ENCODE measurements around the gene APH1B.
A peak's percentile ranks its signal among the peaks of the same experiment; 100 is the strongest.

Gene APH1B

DNA sequence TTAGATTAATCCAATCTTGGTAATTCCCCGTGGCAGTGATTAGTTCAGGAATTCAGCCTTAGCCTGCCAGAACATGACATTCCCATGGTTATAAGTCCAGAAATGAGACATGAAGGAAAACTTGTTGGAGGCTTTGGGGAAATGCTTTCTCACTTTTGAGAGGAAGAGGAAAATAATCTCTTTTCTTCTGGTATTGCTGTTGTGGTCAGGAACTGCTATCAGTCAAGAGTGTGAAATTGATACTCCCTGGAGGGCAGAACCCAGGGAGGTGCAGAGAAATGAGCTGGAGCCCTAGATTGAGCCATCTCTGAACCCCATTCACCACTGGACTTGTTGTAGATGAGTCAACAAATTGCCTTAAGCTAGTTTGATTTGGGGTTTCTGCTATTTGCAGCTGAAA lies 38.6 kb upstream of the APH1B start:
- H3K27me3 ChIP-seq (ENCODE audit: control insufficient read depth, insufficient read depth, low read length) = no peaks in the 10 kb centered on the region
- peak overlapping the region; percentile 15 for H3K4me2 ChIP-seq (ENCODE audit: low read length)
- no peak overlapping the region for H3K4me3 ChIP-seq (ENCODE audit: low read length)
- peak overlapping the region; percentile 31 for H3K9ac ChIP-seq (ENCODE audit: low read depth, low read length)
- H3K4me1 ChIP-seq (ENCODE audit: control insufficient read depth, insufficient read depth, low read length) = peaks cover 47% of the 10 kb centered on the region
- no peaks in the 10 kb centered on the region for H3K36me3 ChIP-seq (ENCODE audit: insufficient read depth, low read length)
- no peaks in the 10 kb centered on the region for H3K9me3 ChIP-seq (replicated peaks; ENCODE audit: low read length)

DNA sequence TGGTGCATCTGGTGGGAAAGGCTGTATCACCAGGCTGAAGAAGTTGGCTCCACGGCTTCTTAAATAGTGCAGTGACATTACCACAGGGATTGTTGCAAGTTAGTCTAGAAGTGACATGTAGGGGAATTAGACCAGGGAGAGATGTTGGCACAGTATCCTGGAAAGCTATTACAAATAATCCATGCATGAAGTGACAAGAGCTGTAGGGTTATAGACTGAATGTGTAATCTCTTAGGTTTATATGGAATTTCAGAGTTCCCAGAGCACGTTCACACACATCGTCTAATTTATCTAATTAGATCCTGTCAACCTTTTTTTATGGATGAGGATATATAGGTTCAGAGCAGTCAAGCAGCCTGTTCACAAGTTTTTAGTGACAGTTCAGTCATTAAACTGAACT lies 37.3 kb upstream of the APH1B start:
- Histone ChIP-seq H3K4me2 (ENCODE audit: low read length) (no peak overlapping the region), H3K9me3 (replicated peaks; ENCODE audit: low read length) (no peaks in the 10 kb centered on the region), H3K9ac (ENCODE audit: low read depth, low read length) (no peak overlapping the region), H3K4me1 (ENCODE audit: control insufficient read depth, insufficient read depth, low read length) (peaks cover 46% of the 10 kb centered on the region), H3K27me3 (ENCODE audit: control insufficient read depth, insufficient read depth, low read length) (no peaks in the 10 kb centered on the region), H3K36me3 (ENCODE audit: insufficient read depth, low read length) (no peaks in the 10 kb centered on the region), H3K4me3 (ENCODE audit: low read length) (no peak overlapping the region)

DNA sequence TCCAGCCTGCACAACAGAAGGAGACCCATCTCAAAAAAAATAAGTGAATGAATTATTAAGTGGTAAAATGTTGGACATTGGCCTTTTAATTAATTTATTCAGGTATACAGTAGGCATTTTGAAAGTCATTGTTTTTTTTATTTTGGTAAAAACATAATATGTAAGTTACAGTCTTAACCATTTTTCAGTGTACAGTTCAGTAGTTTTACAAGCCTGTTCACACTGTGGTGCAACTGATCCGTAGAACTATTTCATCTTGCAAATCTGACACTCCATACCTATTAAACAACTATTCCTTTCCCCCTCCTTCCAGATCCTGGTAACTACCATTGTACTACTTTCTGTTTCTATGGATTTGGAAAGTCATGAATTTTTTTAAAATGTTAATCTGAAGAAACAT lies 36.1 kb upstream of the APH1B start:
- Histone ChIP-seq H3K4me1 (ENCODE audit: control insufficient read depth, insufficient read depth, low read length) (peaks cover 42% of the 10 kb centered on the region), H3K4me3 (ENCODE audit: low read length) (no peak overlapping the region), H3K4me2 (ENCODE audit: low read length) (no peak overlapping the region), H3K9ac (ENCODE audit: low read depth, low read length) (no peak overlapping the region), H3K27me3 (ENCODE audit: control insufficient read depth, insufficient read depth, low read length) (no peaks in the 10 kb centered on the region), H3K9me3 (replicated peaks; ENCODE audit: low read length) (no peaks in the 10 kb centered on the region), H3K36me3 (ENCODE audit: insufficient read depth, low read length) (peaks cover 3% of the 10 kb centered on the region)

- Histone ChIP-seq H3K9ac (ENCODE audit: low read depth, low read length) (no peak overlapping the region), H3K9me3 (replicated peaks; ENCODE audit: low read length) (no peaks in the 10 kb centered on the region), H3K4me2 (ENCODE audit: low read length) (no peak overlapping the region), H3K4me1 (ENCODE audit: control insufficient read depth, insufficient read depth, low read length) (peaks cover 48% of the 10 kb centered on the region), H3K4me3 (ENCODE audit: low read length) (no peak overlapping the region), H3K27me3 (ENCODE audit: control insufficient read depth, insufficient read depth, low read length) (no peaks in the 10 kb centered on the region), H3K36me3 (ENCODE audit: insufficient read depth, low read length) (peaks cover 7% of the 10 kb centered on the region)
Observed at GRCh38 chr15:63243101-63243500, 34.3 kb upstream of the APH1B start.

DNA sequence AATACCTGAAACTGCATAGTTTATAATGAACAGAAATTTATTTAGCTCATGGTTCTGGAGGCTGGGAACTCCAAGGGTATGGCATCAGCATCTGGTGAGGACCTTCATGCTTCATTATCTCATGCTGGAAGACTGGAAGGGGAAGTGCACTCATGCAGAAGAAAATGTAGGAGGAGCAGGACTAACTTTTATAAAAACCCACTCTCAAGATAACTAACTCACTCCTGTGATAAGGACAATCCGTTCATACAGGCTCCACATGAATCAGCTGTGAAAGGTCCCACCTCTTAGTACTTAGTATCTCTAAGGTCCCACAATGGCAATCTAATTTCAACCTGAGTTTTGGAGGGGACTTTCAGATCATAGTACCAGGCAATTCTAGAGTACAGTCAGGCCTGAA lies 33.6 kb upstream of the APH1B start:
- Histone ChIP-seq H3K4me2 (ENCODE audit: low read length) (no peak overlapping the region), H3K9me3 (replicated peaks; ENCODE audit: low read length) (no peaks in the 10 kb centered on the region), H3K9ac (ENCODE audit: low read depth, low read length) (no peak overlapping the region), H3K27me3 (ENCODE audit: control insufficient read depth, insufficient read depth, low read length) (no peaks in the 10 kb centered on the region), H3K4me3 (ENCODE audit: low read length) (no peak overlapping the region), H3K36me3 (ENCODE audit: insufficient read depth, low read length) (peaks cover 7% of the 10 kb centered on the region), H3K4me1 (ENCODE audit: control insufficient read depth, insufficient read depth, low read length) (peaks cover 41% of the 10 kb centered on the region)

- Histone ChIP-seq H3K36me3 (ENCODE audit: insufficient read depth, low read length) (peaks cover 7% of the 10 kb centered on the region), H3K4me2 (ENCODE audit: low read length) (peak overlapping the region; percentile 47), H3K9ac (ENCODE audit: low read depth, low read length) (peak overlapping the region; percentile 60), H3K4me3 (ENCODE audit: low read length) (no peak overlapping the region), H3K9me3 (replicated peaks; ENCODE audit: low read length) (no peaks in the 10 kb centered on the region), H3K4me1 (ENCODE audit: control insufficient read depth, insufficient read depth, low read length) (peaks cover 41% of the 10 kb centered on the region), H3K27me3 (ENCODE audit: control insufficient read depth, insufficient read depth, low read length) (no peaks in the 10 kb centered on the region)
Observed at GRCh38 chr15:63244399-63244798, 33.0 kb upstream of the APH1B start.

DNA sequence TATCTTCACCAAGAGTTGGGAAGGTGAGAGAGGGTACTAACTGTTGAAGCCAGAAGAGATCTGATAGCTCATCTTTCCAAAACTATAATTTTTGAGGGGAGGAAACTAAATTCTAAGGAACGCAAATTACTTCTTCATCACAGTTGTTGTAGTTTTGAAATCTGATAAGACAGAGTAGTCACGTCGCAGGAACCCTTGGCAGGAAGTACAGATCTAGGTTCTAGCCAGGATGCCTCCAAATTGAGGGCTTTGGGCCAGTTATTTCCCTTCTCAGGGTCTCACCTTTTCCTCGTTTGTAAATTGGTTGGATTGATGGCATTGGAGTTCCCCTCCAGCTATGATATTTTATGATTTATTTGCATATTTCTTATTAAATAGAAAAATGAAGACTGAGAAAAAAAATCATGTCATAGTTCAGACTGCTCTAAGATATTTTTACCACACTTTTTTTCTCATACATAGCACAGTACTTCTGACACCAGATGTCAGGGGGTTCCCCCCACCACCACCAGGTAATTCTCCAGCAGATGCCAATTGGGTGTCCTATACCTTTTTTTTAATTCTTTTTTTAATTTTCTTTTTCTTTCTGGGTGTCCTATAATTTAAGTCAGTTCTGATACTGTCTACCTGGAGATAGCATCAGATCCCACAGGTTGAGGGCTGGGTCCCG lies 32.3 kb upstream of the APH1B start:
- peaks cover 7% of the 10 kb centered on the region for H3K36me3 ChIP-seq (ENCODE audit: insufficient read depth, low read length)
- H3K9ac ChIP-seq (ENCODE audit: low read depth, low read length) = peak overlapping the region; percentile 60

DNA sequence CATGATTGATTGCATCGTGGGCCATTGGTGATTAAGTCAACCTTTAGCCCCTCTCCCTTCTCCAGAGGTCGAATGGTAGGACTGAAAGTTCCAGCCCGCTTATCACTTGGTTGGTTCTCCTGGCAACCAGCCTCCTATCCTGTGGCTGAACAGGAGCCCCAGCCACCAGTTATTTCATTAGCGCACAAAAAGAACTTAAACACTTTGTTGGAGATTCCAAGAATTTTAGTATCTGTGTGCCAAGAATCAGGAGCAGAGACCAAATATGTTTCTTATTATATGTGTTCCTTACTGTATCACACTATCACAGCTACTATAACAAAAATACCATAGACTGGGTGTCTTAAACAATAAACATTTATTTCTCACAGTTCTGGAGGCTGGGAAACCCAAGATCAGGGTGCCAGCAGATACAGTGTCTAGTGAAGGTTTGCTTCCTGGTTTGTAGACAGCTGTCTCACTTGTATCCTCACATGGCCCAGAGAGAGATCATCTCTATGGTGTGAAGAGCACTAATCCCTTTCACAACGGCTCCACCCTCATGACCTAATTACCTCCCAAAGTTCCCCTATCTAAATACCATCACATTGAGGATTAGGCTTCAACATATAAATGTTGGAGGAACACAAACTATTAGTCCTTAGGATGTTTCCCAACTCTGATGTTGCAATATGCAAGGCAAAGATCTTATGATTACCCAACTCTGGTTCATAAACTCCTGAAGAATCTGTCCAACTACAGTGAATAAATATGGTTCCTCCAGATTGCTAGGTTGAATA lies 30.5 kb upstream of the APH1B start:
- Histone ChIP-seq H3K4me3 (ENCODE audit: low read length) (no peak overlapping the region), H3K4me2 (ENCODE audit: low read length) (peak overlapping the region; percentile 10), H3K4me1 (ENCODE audit: control insufficient read depth, insufficient read depth, low read length) (peaks cover 56% of the 10 kb centered on the region), H3K27me3 (ENCODE audit: control insufficient read depth, insufficient read depth, low read length) (no peaks in the 10 kb centered on the region), H3K9ac (ENCODE audit: low read depth, low read length) (peak overlapping the region; percentile 5), H3K36me3 (ENCODE audit: insufficient read depth, low read length) (peaks cover 7% of the 10 kb centered on the region), H3K9me3 (replicated peaks; ENCODE audit: low read length) (no peaks in the 10 kb centered on the region)

More for the DNA sequence above, 32.3 kb upstream of the APH1B start:
- Histone ChIP-seq H3K4me2 (ENCODE audit: low read length) (peak overlapping the region; percentile 47), H3K9me3 (replicated peaks; ENCODE audit: low read length) (no peaks in the 10 kb centered on the region), H3K4me3 (ENCODE audit: low read length) (no peak overlapping the region), H3K4me1 (ENCODE audit: control insufficient read depth, insufficient read depth, low read length) (peaks cover 42% of the 10 kb centered on the region), H3K27me3 (ENCODE audit: control insufficient read depth, insufficient read depth, low read length) (no peaks in the 10 kb centered on the region)

- Histone ChIP-seq H3K4me3 (ENCODE audit: low read length) (peak overlapping the region; percentile 20), H3K4me2 (ENCODE audit: low read length) (peak overlapping the region; percentile 47), H3K4me1 (ENCODE audit: control insufficient read depth, insufficient read depth, low read length) (peaks cover 43% of the 10 kb centered on the region), H3K9ac (ENCODE audit: low read depth, low read length) (peak overlapping the region; percentile 69), H3K36me3 (ENCODE audit: insufficient read depth, low read length) (peaks cover 12% of the 10 kb centered on the region), H3K9me3 (replicated peaks; ENCODE audit: low read length) (no peaks in the 10 kb centered on the region), H3K27me3 (ENCODE audit: control insufficient read depth, insufficient read depth, low read length) (no peaks in the 10 kb centered on the region)
Observed at GRCh38 chr15:63250312-63250965, 27.0 kb upstream of the APH1B start.

DNA sequence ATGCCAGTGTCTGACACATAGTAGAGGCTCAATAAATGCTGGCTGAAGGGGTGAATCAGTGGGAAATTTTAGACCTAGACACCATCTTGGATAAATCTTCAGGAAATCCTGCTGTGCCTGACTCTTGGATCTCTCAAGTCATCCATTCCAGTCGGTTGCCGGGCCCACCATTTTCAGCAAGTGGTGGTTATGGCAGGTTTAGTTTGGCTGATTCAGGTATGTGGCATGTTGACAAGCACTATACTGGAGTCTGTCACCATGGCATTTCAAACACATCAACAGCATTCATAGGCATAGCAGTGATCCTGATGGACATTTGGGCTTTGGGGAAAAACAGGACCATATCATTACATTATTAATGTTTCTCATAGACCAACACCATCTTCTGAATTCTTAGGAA lies 25.7 kb upstream of the APH1B start:
- no peaks in the 10 kb centered on the region for H3K27me3 ChIP-seq (ENCODE audit: control insufficient read depth, insufficient read depth, low read length)
- peak overlapping the region; percentile 69 for H3K9ac ChIP-seq (ENCODE audit: low read depth, low read length)
- no peak overlapping the region for H3K4me3 ChIP-seq (ENCODE audit: low read length)
- no peaks in the 10 kb centered on the region for H3K9me3 ChIP-seq (replicated peaks; ENCODE audit: low read length)
- H3K4me2 ChIP-seq (ENCODE audit: low read length) = no peak overlapping the region
- H3K36me3 ChIP-seq (ENCODE audit: insufficient read depth, low read length) = peaks cover 5% of the 10 kb centered on the region
- H3K4me1 ChIP-seq (ENCODE audit: control insufficient read depth, insufficient read depth, low read length) = peaks cover 50% of the 10 kb centered on the region

- peaks cover 51% of the 10 kb centered on the region for H3K4me1 ChIP-seq (ENCODE audit: control insufficient read depth, insufficient read depth, low read length)
- H3K36me3 ChIP-seq (ENCODE audit: insufficient read depth, low read length) = peaks cover 5% of the 10 kb centered on the region
- H3K27me3 ChIP-seq (ENCODE audit: control insufficient read depth, insufficient read depth, low read length) = no peaks in the 10 kb centered on the region
- H3K9ac ChIP-seq (ENCODE audit: low read depth, low read length) = no peak overlapping the region
- H3K4me2 ChIP-seq (ENCODE audit: low read length) = no peak overlapping the region
- H3K4me3 ChIP-seq (ENCODE audit: low read length) = no peak overlapping the region
- no peaks in the 10 kb centered on the region for H3K9me3 ChIP-seq (replicated peaks; ENCODE audit: low read length)
Observed at GRCh38 chr15:63252292-63252691, 25.1 kb upstream of the APH1B start.
